Liver (tissue), 9 donors: Measurements from ENCODE around the gene SERPINF2. TPM values are rescaled to one million over a fixed set of nuclear protein-coding genes. Genes with fewer than 3 reads are reported as not detected.
"Not testable (repeated sequence)": the region's sequence is repeated elsewhere in the genome, so short reads cannot be mapped to it uniquely, and the experiment has no call there.

Source experiments
- DNase-seq: peaks from one replicate; pipeline ENCODE4 v3.0.0-alpha.2; 2017; ENCODE audit warnings: low spot score
- H3K27ac ChIP-seq, 2 donors: one replicate each; pipeline ENCODE4 v1.7.0; 2013; ENCODE audit warnings: inconsistent platforms in 2 of 2, low read length in 2 of 2, control low read depth in 1 of 2, low read depth in 1 of 2, mild to moderate bottlenecking in 1 of 2
- H3K27me3 ChIP-seq, 4 donors: one replicate each; pipeline versions ENCODE4 v1.6.1 to v1.7.0; 2013; ENCODE audit warnings: low read length in 3 of 4, inconsistent platforms in 1 of 4, mild to moderate bottlenecking in 1 of 4, moderate library complexity in 1 of 4; ENCODE audit not compliant: control insufficient read depth in 4 of 4, insufficient read depth in 4 of 4
- H3K36me3 ChIP-seq, 4 donors: one replicate each; pipeline versions ENCODE4 v1.6.1 to v1.7.0; 2013; ENCODE audit warnings: low read length in 3 of 4, mild to moderate bottlenecking in 3 of 4, low read depth in 1 of 4, moderate library complexity in 1 of 4; ENCODE audit not compliant: control insufficient read depth in 4 of 4, insufficient read depth in 3 of 4
- H3K4me1 ChIP-seq, 4 donors: one replicate each; pipeline versions ENCODE4 v1.6.1 to v1.7.0; 2013; ENCODE audit warnings: low read length in 3 of 4, mild to moderate bottlenecking in 3 of 4, moderate library complexity in 1 of 4; ENCODE audit not compliant: control insufficient read depth in 4 of 4, insufficient read depth in 4 of 4
- H3K4me3 ChIP-seq, 3 donors: one replicate each; pipeline versions ENCODE4 v1.6.1 to v1.7.0; 2013; ENCODE audit warnings: low read length in 3 of 3, control low read depth in 1 of 3, low read depth in 1 of 3, mild to moderate bottlenecking in 1 of 3
- H3K9ac ChIP-seq, 2 donors: one replicate each; pipeline ENCODE4 v1.7.0; 2013; ENCODE audit warnings: low read length in 2 of 2, mild to moderate bottlenecking in 2 of 2, moderate library complexity in 2 of 2, control low read depth in 1 of 2, low read depth in 1 of 2
- H3K9me3 ChIP-seq, 4 donors: one replicate each; pipeline versions ENCODE4 v1.6.1 to v1.7.0; 2013; ENCODE audit warnings: low read length in 3 of 4; ENCODE audit not compliant: control insufficient read depth in 4 of 4
- CTCF ChIP-seq: fragments of 150-350 bp; IDR thresholded peaks from 2 replicates; pipeline ENCODE4 v1.5.1; 2017; ENCODE audit warnings: improper control_type of control experiment, low read depth, low read length; ENCODE audit not compliant: missing input control
- EGR1 ChIP-seq, 2 donors: IDR thresholded peaks; 2 replicates each; pipeline ENCODE4 v1.6.1; 2016 to 2018; ENCODE audit warnings: antibody characterized with exemption in 2 of 2, low read depth in 2 of 2
- FOXA1 ChIP-seq: IDR thresholded peaks from 2 replicates; pipeline ENCODE4 v1.6.1; 2016; ENCODE audit warnings: antibody characterized with exemption
- FOXA2 ChIP-seq: IDR thresholded peaks from 2 replicates; pipeline ENCODE4 v1.6.1; 2016; ENCODE audit warnings: antibody characterized with exemption
- GABPA ChIP-seq, 2 donors: IDR thresholded peaks in 1 of 2; conservative IDR thresholded peaks in 1 of 2; 2 replicates each; pipeline ENCODE4 v1.6.1; 2016; ENCODE audit warnings: antibody characterized with exemption in 2 of 2, mild to moderate bottlenecking in 1 of 2, moderate library complexity in 1 of 2
- HNF4A ChIP-seq, 2 donors: conservative IDR thresholded peaks; 2 replicates each; pipeline ENCODE4 v1.6.1; 2016; ENCODE audit warnings: antibody characterized with exemption in 2 of 2, mild to moderate bottlenecking in 2 of 2
- HNF4G ChIP-seq: IDR thresholded peaks from 2 replicates; pipeline ENCODE4 v1.6.1; 2016; ENCODE audit warnings: antibody characterized with exemption
- JUND ChIP-seq, 2 donors: IDR thresholded peaks; 2 replicates each; pipeline ENCODE4 v1.6.1; 2016; ENCODE audit warnings: antibody characterized with exemption in 2 of 2
- MAX ChIP-seq: IDR thresholded peaks from 2 replicates; pipeline ENCODE4 v1.6.1; 2016; ENCODE audit warnings: antibody characterized with exemption
- NR2F2 ChIP-seq: IDR thresholded peaks from 2 replicates; pipeline ENCODE4 v1.6.1; 2016; ENCODE audit warnings: antibody characterized with exemption
- RAD21 ChIP-seq, 2 donors: IDR thresholded peaks; 2 replicates each; pipeline ENCODE4 v1.6.1; 2016; ENCODE audit warnings: antibody characterized with exemption in 2 of 2, mild to moderate bottlenecking in 2 of 2
- REST ChIP-seq: IDR thresholded peaks from 2 replicates; pipeline ENCODE4 v1.6.1; 2016; ENCODE audit warnings: antibody characterized with exemption, mild to moderate bottlenecking
- RXRA ChIP-seq, 2 donors: IDR thresholded peaks; 2 replicates each; pipeline ENCODE4 v1.6.1; 2017 to 2018; ENCODE audit warnings: antibody characterized with exemption in 2 of 2, mild to moderate bottlenecking in 1 of 2
- SP1 ChIP-seq: IDR thresholded peaks from 2 replicates; pipeline ENCODE4 v1.6.1; 2018; ENCODE audit warnings: antibody characterized with exemption, mild to moderate bottlenecking
- TAF1 ChIP-seq: conservative IDR thresholded peaks from 2 replicates; pipeline ENCODE4 v1.6.1; 2016; ENCODE audit warnings: antibody characterized with exemption, mild to moderate bottlenecking
- YY1 ChIP-seq: IDR thresholded peaks from 2 replicates; pipeline ENCODE4 v1.6.1; 2016; ENCODE audit warnings: antibody characterized with exemption, mild to moderate bottlenecking
- WGBS: extraction: QIAGEN DNeasy Blood & Tissue Kit; methylation state at CpG from one replicate; pipeline ENCODE4 v1.1.7; 2013; 5-methylcytosine and 5-hydroxymethylcytosine counted together
- polyA plus RNA-seq, 2 donors: library from polyadenylated mRNA; stranded (reverse) in 1 of 2; unstranded in 1 of 2; fragments of 200-250 nt in 1 of 2; fragments of >200 nt in 1 of 2; fragmentation: Nextera tagmentation in 1 of 2; extraction: Ambion mirVana in 1 of 2; gene quantifications; one replicate each; pipeline versions ENCODE4 v1.2.1 to v1.2.3, GENCODE V29; 2013 to 2015
- total RNA-seq, 2 donors: library from RNA; depleted of rRNA; stranded (reverse); fragments of >200 nt; gene quantifications; one replicate each; pipeline ENCODE4 v1.2.3, GENCODE V29; 2014
- TF ChIP-seq, protein P1 (sequence below): IDR thresholded peaks from 2 replicates; pipeline ENCODE4 v1.6.1; 2016; ENCODE audit warnings: antibody characterized with exemption
- donor health status: healthy.
- donor health status: healthy.
- donor health status: healthy.
- donor health status: healthy.
- donor health status: healthy.

Gene SERPINF2
- total and polyA plus RNA-seq, 4 donors: 477 to 1,248 (median 675) TPM

GRCh38 chr17:1695365-1695764 lies 47.3 kb upstream of the SERPINF2 start:
- Histone ChIP-seq H3K4me1 (no peaks in the 10 kb centered on the region), H3K27ac (no peak overlapping the region), H3K9me3 (no peaks in the 10 kb centered on the region), H3K4me3 (no peak overlapping the region), H3K9ac (no peak overlapping the region), H3K36me3 (no peaks in the 10 kb centered on the region), H3K27me3 (no peaks in the 10 kb centered on the region)
- TF ChIP-seq RAD21 (IDR thresholded peaks at IDR 0.05) (no peak), HNF4G (no peak), RXRA (IDR thresholded peaks at IDR 0.05) (no peak), GABPA (IDR thresholded peaks at IDR 0.05 in 1 of 2, conservative IDR thresholded peaks at IDR 0.05 in 1 of 2) (no peak), REST (no peak), CTCF (no peak)
- 88% methylated on average over 8 of the region's 8 CpGs for WGBS
- no peak for DNase-seq

DNA sequence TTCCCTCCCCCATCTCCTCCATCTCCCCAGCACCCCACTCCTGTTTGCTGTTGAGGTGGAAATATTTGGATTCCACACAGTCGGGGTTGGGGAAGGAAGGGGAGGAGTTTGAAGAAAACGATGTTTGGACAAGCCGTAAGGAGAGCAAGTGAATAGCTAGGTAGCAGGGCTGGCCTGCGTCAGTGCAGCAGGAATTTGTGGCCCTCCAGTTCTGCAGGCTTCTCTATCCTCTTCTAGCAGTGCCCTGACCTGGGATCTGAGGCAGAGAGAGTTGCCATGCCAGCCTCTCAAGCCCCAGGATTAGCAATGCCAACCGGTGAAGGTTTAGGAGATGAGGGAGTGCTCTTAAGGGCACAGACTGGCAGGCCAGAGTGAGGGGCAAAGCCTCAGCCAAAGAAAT lies 45.0 kb upstream of the SERPINF2 start:
- no peak for DNase-seq
- 66% methylated on average over 5 of the region's 5 CpGs for WGBS
- Histone ChIP-seq H3K27ac (no peak overlapping the region), H3K9ac (no peak overlapping the region), H3K9me3 (no peaks in the 10 kb centered on the region), H3K27me3 (no peaks in the 10 kb centered on the region), H3K4me3 (no peak overlapping the region), H3K36me3 (no peaks in the 10 kb centered on the region), H3K4me1 (no peaks in the 10 kb centered on the region)
- TF ChIP-seq SP1 (no peak), EGR1 (IDR thresholded peaks at IDR 0.05; ENCODE audit: low read depth in 2 of 2) (no peak), CTCF (no peak), GABPA (IDR thresholded peaks at IDR 0.05 in 1 of 2, conservative IDR thresholded peaks at IDR 0.05 in 1 of 2) (no peak), HNF4A (conservative IDR thresholded peaks at IDR 0.05) (no peak), YY1 (no peak), RAD21 (IDR thresholded peaks at IDR 0.05) (no peak), FOXA1 (no peak), RXRA (IDR thresholded peaks at IDR 0.05) (no peak), JUND (IDR thresholded peaks at IDR 0.05) (no peak), TAF1 (no peak), NR2F2 (no peak), HNF4G (no peak), REST (no peak), MAX (no peak), FOXA2 (no peak)
- TF ChIP-seq, protein P1, sequence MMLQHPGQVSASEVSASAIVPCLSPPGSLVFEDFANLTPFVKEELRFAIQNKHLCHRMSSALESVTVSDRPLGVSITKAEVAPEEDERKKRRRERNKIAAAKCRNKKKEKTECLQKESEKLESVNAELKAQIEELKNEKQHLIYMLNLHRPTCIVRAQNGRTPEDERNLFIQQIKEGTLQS: no peak

DNA sequence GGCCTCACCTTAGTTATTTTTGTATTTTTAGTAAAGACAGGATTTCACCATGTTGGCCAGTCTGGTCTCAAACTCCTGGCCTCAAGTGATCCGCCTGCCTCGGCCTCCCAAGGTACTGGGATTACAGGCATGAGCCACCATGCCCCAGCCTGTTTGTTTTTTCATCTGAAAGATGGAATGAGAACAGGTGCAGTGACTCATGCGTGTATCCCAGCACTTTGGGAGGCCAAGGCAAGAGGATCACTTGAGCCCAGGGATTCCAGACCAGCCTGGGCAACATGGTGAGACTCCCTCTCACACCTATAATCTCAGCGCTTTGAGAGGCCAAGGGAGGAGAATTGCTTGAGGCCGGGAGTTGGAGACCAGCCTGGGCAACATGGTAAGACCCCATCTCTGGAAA lies 42.8 kb upstream of the SERPINF2 start:
- not testable (repeated sequence) for H3K36me3 ChIP-seq, H3K4me1 ChIP-seq, H3K9me3 ChIP-seq, H3K4me3 ChIP-seq, H3K9ac ChIP-seq, H3K27ac ChIP-seq, DNase-seq, H3K27me3 ChIP-seq
- WGBS: 95% methylated on average over 5 of the region's 5 CpGs
